ENCODE measurements around the gene NUP62. TPM values are rescaled to one million over a fixed set of nuclear protein-coding genes. Genes with fewer than 3 reads are reported as not detected.
A peak's percentile ranks its signal among the peaks of the same experiment; 100 is the strongest.

The NUP62 gene
- total RNA-seq, 1 experiment from 2014 or later = 54.6 TPM

- DNase-seq (ENCODE audit: low read depth, low spot score) (no peak), ATAC-seq (peak; percentile 36)
- ChIA-PET POLR2A (no interaction called here), CTCF (no interaction called here)
- Histone ChIP-seq H3K36me3 (ENCODE audit: control insufficient read depth, insufficient read depth, low read length) (no peaks in the 10 kb centered on the region), H3K27ac (ENCODE audit: low read length) (peak overlapping the region; percentile 70; the same call in 1 of the 2 replicates), H3K4me1 (ENCODE audit: control insufficient read depth, insufficient read depth, low read length) (peaks cover 42% of the 10 kb centered on the region), H3K9me3 (ENCODE audit: control insufficient read depth, insufficient read depth, low read depth, low read length) (no peaks in the 10 kb centered on the region), H3K4me3 (ENCODE audit: low read depth in 2 of 2, low read length in 2 of 2) (no peak overlapping the region), H3K27me3 (ENCODE audit: control insufficient read depth, insufficient read depth, low read length) (no peaks in the 10 kb centered on the region)
- intact Hi-C loops (cut with micrococcal nuclease; ENCODE audit: unreplicated experiment) (no loop called here), in situ Hi-C loops (cut with HindIII; ENCODE audit: low pct_unique_long_range_greater_than_20kb, low sequenced_read_pairs) (no loop called here)
- TSS peak; percentile 53 for BruUV-seq (replicated peaks)
- TF ChIP-seq TCF7L2 (IDR thresholded peaks at IDR 0.05; ENCODE audit: low read depth, low read length) = no peak
- TF ChIP-seq SIN3A (IDR thresholded peaks at IDR 0.05; ENCODE audit: borderline replicate concordance, insufficient read depth, low read depth, low read length) = peak; percentile 42; the same call in 1 of the 2 replicates
- peak; percentile 51 for TF ChIP-seq CTCF (IDR thresholded peaks at IDR 0.05)
- no peak; the same call in none of the 2 replicates for TF ChIP-seq POLR2AphosphoS5 (IDR thresholded peaks at IDR 0.05; ENCODE audit: low read depth, low read length)
- TF ChIP-seq REST (IDR thresholded peaks at IDR 0.05; ENCODE audit: insufficient read depth in 1 of 2, low read depth in 2 of 2, low read length in 1 of 2) = no peak
Observed at GRCh38 chr19:49858088-49858985, 71.0 kb downstream of the NUP62 start.

DNA sequence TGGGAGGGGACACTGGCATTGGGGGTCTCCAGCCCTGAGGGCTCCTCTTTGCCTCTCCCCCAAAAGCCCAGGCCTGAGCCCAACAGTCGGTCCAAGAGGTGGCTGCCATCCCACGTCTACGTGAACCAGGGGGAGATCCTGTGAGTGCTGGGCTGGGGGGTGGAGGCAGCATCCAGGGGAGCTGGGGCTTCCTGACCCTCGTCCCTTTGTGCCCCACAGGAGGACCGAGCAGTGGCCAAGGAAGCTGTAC lies 71.5 kb downstream of the NUP62 start:
- Histone ChIP-seq H3K27ac (ENCODE audit: low read length) (peak overlapping the region; percentile 67; the same call in 1 of the 2 replicates), H3K4me1 (ENCODE audit: control insufficient read depth, insufficient read depth, low read length) (peaks cover 43% of the 10 kb centered on the region), H3K36me3 (ENCODE audit: control insufficient read depth, insufficient read depth, low read length) (no peaks in the 10 kb centered on the region), H3K4me3 (ENCODE audit: low read depth in 2 of 2, low read length in 2 of 2) (no peak overlapping the region), H3K27me3 (ENCODE audit: control insufficient read depth, insufficient read depth, low read length) (no peaks in the 10 kb centered on the region), H3K9me3 (ENCODE audit: control insufficient read depth, insufficient read depth, low read depth, low read length) (no peaks in the 10 kb centered on the region)
- no TSS peak for BruUV-seq (replicated peaks)
- TF ChIP-seq POLR2AphosphoS5 (IDR thresholded peaks at IDR 0.05; ENCODE audit: low read depth, low read length) (no peak), REST (IDR thresholded peaks at IDR 0.05; ENCODE audit: insufficient read depth in 1 of 2, low read depth in 2 of 2, low read length in 1 of 2) (no peak), SIN3A (IDR thresholded peaks at IDR 0.05; ENCODE audit: borderline replicate concordance, insufficient read depth, low read depth, low read length) (no peak), TCF7L2 (IDR thresholded peaks at IDR 0.05; ENCODE audit: low read depth, low read length) (no peak), CTCF (IDR thresholded peaks at IDR 0.05) (no peak)
- in situ Hi-C loops (cut with HindIII; ENCODE audit: low pct_unique_long_range_greater_than_20kb, low sequenced_read_pairs) (no loop called here), intact Hi-C loops (cut with micrococcal nuclease; ENCODE audit: unreplicated experiment) (no loop called here)
- ChIA-PET CTCF (no interaction called here), POLR2A (no interaction called here)
- DNase-seq (ENCODE audit: low read depth, low spot score) (no peak), ATAC-seq (no peak)

Measured in Panc1 (cell line).